RWPE1 (cell line): Measurements from ENCODE around the gene TBC1D1.

Source experiments
- CTCF ChIA-PET: fragments of 350-600 bp; sonication (Branson Sonifier 250); formaldehyde crosslinking; extraction: SDS; loops from one replicate; lab custom pipeline; 2021; lab: Yijun Ruan, JAX
- POLR2A ChIA-PET: fragments of 400-600 bp; formaldehyde crosslinking; extraction: SDS; loops from one replicate; lab custom pipeline; 2020; ENCODE audit warnings: antibody characterized with exemption; ENCODE audit not compliant: low non-redundant PET; lab: Yijun Ruan, JAX
- DNase-seq: peaks from one replicate; pipeline ENCODE4 v3.0.0; 2012; ENCODE audit warnings: low spot score
- H3K27ac ChIP-seq: fragments of 450-650 bp; 2 replicates; pipeline ENCODE4 v1.5.1; 2017
- CTCF ChIP-seq: fragments of 450-650 bp; conservative IDR thresholded peaks from 2 replicates; pipeline ENCODE4 v1.5.1; 2017; ENCODE audit warnings: low read depth, mild to moderate bottlenecking

TBC1D1 gene

GRCh38 chr4:38145741-38146140, 254.9 kb downstream of the TBC1D1 start:
- no peak for DNase-seq
- CTCF ChIA-PET, result no interaction called here
- TF ChIP-seq CTCF, result no peak

GRCh38 chr4:38146383-38146782, 255.5 kb downstream of the TBC1D1 start:
- CTCF ChIA-PET, result no interaction called here
- no peak overlapping the region for H3K27ac ChIP-seq
- no peak for TF ChIP-seq CTCF
- POLR2A ChIA-PET, result no interaction called here
- DNase-seq, result no peak

More at GRCh38 chr4:38145741-38146140, 254.9 kb downstream of the TBC1D1 start:
- POLR2A ChIA-PET, result no interaction called here
- H3K27ac ChIP-seq, result no peak overlapping the region

- no peak overlapping the region for H3K27ac ChIP-seq
- TF ChIP-seq CTCF, result no peak
- no peak for DNase-seq
- CTCF ChIA-PET, result no interaction called here
- POLR2A ChIA-PET, result no interaction called here
Measured at GRCh38 chr4:38149472-38149996, 258.6 kb downstream of the TBC1D1 start.

- CTCF ChIA-PET, result no interaction called here
- no peak for DNase-seq
- no peak overlapping the region for H3K27ac ChIP-seq
- POLR2A ChIA-PET, result no interaction called here
- no peak for TF ChIP-seq CTCF
Measured at GRCh38 chr4:38149997-38150671, 259.2 kb downstream of the TBC1D1 start.

GRCh38 chr4:38150766-38151165, 259.9 kb downstream of the TBC1D1 start:
- CTCF ChIA-PET, result no interaction called here
- POLR2A ChIA-PET, result no interaction called here
- TF ChIP-seq CTCF, result no peak
- DNase-seq, result no peak
- no peak overlapping the region for H3K27ac ChIP-seq

- DNase-seq, result no peak
- ChIA-PET CTCF (interaction anchor here (0.6 to 1.2 kb wide), 3 partner anchors 11 to 82 kb away, joined by 3 to 7 read pairs (median 4); no protein-coding TSS in a partner anchor), POLR2A (no interaction called here)
- TF ChIP-seq CTCF, result no peak
- H3K27ac ChIP-seq, result no peak overlapping the region
Measured at GRCh38 chr4:38151873-38152272, 261.0 kb downstream of the TBC1D1 start.
